SK-N-SH treated with all-trans-retinoic acid at 6 μM for 48 hours (cell line): ENCODE measurements around the gene GRIK1.

ENCODE experiments used
- ATAC-seq: fragments of 200-7000 bp; cut with Tn5 transposase; 3 replicates; pipeline ENCODE4 v1.9.1; 2020; ENCODE audit warnings: mild to moderate bottlenecking, moderate library complexity
- ARNTL ChIP-seq: fragments of 450-650 bp; formaldehyde crosslinking; IDR thresholded peaks from 2 replicates; pipeline ENCODE4 v1.5.0; 2020; ENCODE audit warnings: low read depth, mild to moderate bottlenecking, moderate library complexity, borderline replicate concordance
- BACH2 ChIP-seq: fragments of 250-450 bp; sonication (Bioruptor Pico); IDR thresholded peaks from 2 replicates; pipeline ENCODE4 v1.9.0; 2021; ENCODE audit warnings: mild to moderate bottlenecking, borderline replicate concordance
- CREB5 ChIP-seq: fragments of 250-450 bp; sonication (Bioruptor Pico); IDR thresholded peaks from 2 replicates; pipeline ENCODE4 v1.5.1; 2020; ENCODE audit warnings: low read depth, mild to moderate bottlenecking, moderate library complexity
- CSDC2 ChIP-seq: fragments of 250-450 bp; sonication (Bioruptor Pico); IDR thresholded peaks from 2 replicates; pipeline ENCODE4 v1.5.0; 2020; ENCODE audit warnings: mild to moderate bottlenecking, moderate library complexity
- CSRNP3 ChIP-seq: fragments of 250-450 bp; sonication (Bioruptor Pico); IDR thresholded peaks from 2 replicates; pipeline ENCODE4 v1.5.1; 2021; ENCODE audit warnings: mild to moderate bottlenecking, moderate library complexity
- ESRRG ChIP-seq: fragments of 250-450 bp; sonication (Bioruptor Pico); IDR thresholded peaks from 2 replicates; pipeline ENCODE4 v1.6.1; 2021; ENCODE audit warnings: mild to moderate bottlenecking
- GLIS3 ChIP-seq: fragments of 250-450 bp; sonication (Bioruptor Pico); IDR thresholded peaks from 2 replicates; pipeline ENCODE4 v1.5.0; 2020; ENCODE audit warnings: mild to moderate bottlenecking, moderate library complexity
- ISL1 ChIP-seq: fragments of 250-450 bp; sonication (Bioruptor Pico); IDR thresholded peaks from 2 replicates; pipeline ENCODE4 v2.1.2; 2022; ENCODE audit warnings: mild to moderate bottlenecking, moderate library complexity
- OSR1 ChIP-seq: fragments of 250-450 bp; sonication (Bioruptor Pico); IDR thresholded peaks from 2 replicates; pipeline ENCODE4 v1.8.0; 2022; ENCODE audit warnings: moderate library complexity, mild to moderate bottlenecking, inconsistent platforms
- PATZ1 ChIP-seq: fragments of 250-450 bp; sonication (Bioruptor Pico); IDR thresholded peaks from 2 replicates; pipeline ENCODE4 v1.8.0; 2020; ENCODE audit warnings: mild to moderate bottlenecking, moderate library complexity, borderline replicate concordance
- POU6F1 ChIP-seq: fragments of 250-450 bp; sonication (Bioruptor Pico); IDR thresholded peaks from 2 replicates; pipeline ENCODE4 v1.8.0; 2021; ENCODE audit warnings: low read depth, mild to moderate bottlenecking, moderate library complexity, borderline replicate concordance
- PPARA ChIP-seq: fragments of 250-450 bp; sonication (Bioruptor Pico); IDR thresholded peaks from 2 replicates; pipeline ENCODE4 v1.5.0; 2020; ENCODE audit warnings: mild to moderate bottlenecking, borderline replicate concordance
- RARB ChIP-seq: fragments of 250-450 bp; sonication (Bioruptor Pico); IDR thresholded peaks from 2 replicates; pipeline ENCODE4 v1.8.0; 2021; ENCODE audit warnings: mild to moderate bottlenecking, moderate library complexity
- SNAI2 ChIP-seq: fragments of 250-450 bp; sonication (Bioruptor Pico); IDR thresholded peaks from 2 replicates; pipeline ENCODE4 v1.5.0; 2020; ENCODE audit warnings: mild to moderate bottlenecking, moderate library complexity
- TCF4 ChIP-seq: fragments of 250-450 bp; sonication (Bioruptor Pico); IDR thresholded peaks from 2 replicates; pipeline ENCODE4 v1.8.0; 2021; ENCODE audit warnings: mild to moderate bottlenecking, moderate library complexity, borderline replicate concordance
- TOX ChIP-seq: fragments of 250-450 bp; sonication (Bioruptor Pico); IDR thresholded peaks from 2 replicates; pipeline ENCODE4 v1.8.0; 2021; ENCODE audit warnings: mild to moderate bottlenecking, moderate library complexity, borderline replicate concordance
- TSHZ2 ChIP-seq: fragments of 250-450 bp; sonication (Bioruptor Pico); IDR thresholded peaks from 2 replicates; pipeline ENCODE4 v1.5.0; 2020; ENCODE audit warnings: mild to moderate bottlenecking, moderate library complexity
- ZC3H10 ChIP-seq: fragments of 250-450 bp; sonication (Bioruptor Pico); IDR thresholded peaks from 2 replicates; pipeline ENCODE4 v1.5.1; 2021; ENCODE audit warnings: mild to moderate bottlenecking, moderate library complexity
- ZFP3 ChIP-seq: fragments of 250-450 bp; sonication (Bioruptor Pico); IDR thresholded peaks from 2 replicates; pipeline ENCODE4 v1.5.0; 2020; ENCODE audit warnings: mild to moderate bottlenecking, moderate library complexity
- ZFP30 ChIP-seq: fragments of 450-650 bp; formaldehyde crosslinking; IDR thresholded peaks from 2 replicates; pipeline ENCODE4 v1.5.0; 2022; ENCODE audit warnings: mild to moderate bottlenecking, moderate library complexity
- ZNF565 ChIP-seq: fragments of 450-650 bp; formaldehyde crosslinking; conservative IDR thresholded peaks from 2 replicates; pipeline ENCODE4 v1.5.0; 2020; ENCODE audit warnings: low read depth, mild to moderate bottlenecking, moderate library complexity
- ZNF70 ChIP-seq: fragments of 450-650 bp; formaldehyde crosslinking; IDR thresholded peaks from 2 replicates; pipeline ENCODE4 v1.5.0; 2020; ENCODE audit warnings: mild to moderate bottlenecking, moderate library complexity
- ZNF8 ChIP-seq: fragments of 450-650 bp; formaldehyde crosslinking; IDR thresholded peaks from 2 replicates; pipeline ENCODE4 v1.5.0; 2020; ENCODE audit warnings: mild to moderate bottlenecking, moderate library complexity

GRIK1 gene

GRCh38 chr21:29578306-29578705 lies 361.5 kb downstream of the GRIK1 start:
- no peak for ATAC-seq
- TF ChIP-seq ZFP30 (CRISPR knock-in tag) (no peak), ESRRG (CRISPR knock-in tag) (no peak), CSDC2 (CRISPR knock-in tag) (no peak), GLIS3 (CRISPR knock-in tag) (no peak), RARB (CRISPR knock-in tag) (no peak), ZNF8 (CRISPR knock-in tag) (no peak), TCF4 (CRISPR knock-in tag) (no peak), SNAI2 (no peak), ARNTL (CRISPR knock-in tag) (no peak), TSHZ2 (CRISPR knock-in tag) (no peak), ZNF565 (CRISPR knock-in tag) (no peak), BACH2 (no peak), TOX (no peak)
- TF ChIP-seq, all 23 proteins: peak for 0

- TF ChIP-seq ZFP3 (CRISPR knock-in tag) (no peak), ZNF70 (CRISPR knock-in tag) (no peak), ZNF565 (CRISPR knock-in tag) (no peak), POU6F1 (no peak), ESRRG (CRISPR knock-in tag) (no peak), OSR1 (CRISPR knock-in tag) (no peak), PATZ1 (no peak), ARNTL (CRISPR knock-in tag) (no peak), CREB5 (CRISPR knock-in tag) (no peak), CSDC2 (CRISPR knock-in tag) (no peak), PPARA (CRISPR knock-in tag) (no peak), RARB (CRISPR knock-in tag) (no peak), TCF4 (CRISPR knock-in tag) (no peak), GLIS3 (CRISPR knock-in tag) (no peak), TOX (no peak), BACH2 (no peak), SNAI2 (no peak), ZFP30 (CRISPR knock-in tag) (no peak), CSRNP3 (no peak)
- ATAC-seq, result no peak
Observed at GRCh38 chr21:29571949-29572348, 367.8 kb downstream of the GRIK1 start.

GRCh38 chr21:29568020-29568697 lies 371.6 kb downstream of the GRIK1 start:
- no peak for ATAC-seq
- TF ChIP-seq PATZ1 (no peak), ZFP30 (CRISPR knock-in tag) (no peak), RARB (CRISPR knock-in tag) (no peak), ZNF8 (CRISPR knock-in tag) (no peak), OSR1 (CRISPR knock-in tag) (no peak), GLIS3 (CRISPR knock-in tag) (no peak), ZFP3 (CRISPR knock-in tag) (no peak), CSRNP3 (no peak), CSDC2 (CRISPR knock-in tag) (no peak), ZNF70 (CRISPR knock-in tag) (no peak), PPARA (CRISPR knock-in tag) (no peak), ISL1 (no peak), ZNF565 (CRISPR knock-in tag) (no peak), ZC3H10 (CRISPR knock-in tag) (no peak), ESRRG (CRISPR knock-in tag) (no peak), BACH2 (no peak)
